WTC11 (cell line): ENCODE data around the gene FGF3. TPM values are rescaled to one million over a fixed set of nuclear protein-coding genes. Genes with fewer than 3 reads are reported as not detected.

Source experiments
- ATAC-seq: fragments of 200-7000 bp; cut with Tn5 transposase; 2 replicates; pipeline ENCODE4 v1.10.0; 2021; ENCODE audit warnings: mild to moderate bottlenecking, moderate library complexity
- CTCF ChIA-PET: fragments of 300-600 bp; sonication (Branson Sonifier 250); formaldehyde crosslinking; loops from one replicate; lab custom pipeline; 2021; ENCODE audit warnings: antibody characterized with exemption; lab: Charles Lee
- POLR2A ChIA-PET: fragments of 350-600 bp; sonication (Branson Sonifier 250); formaldehyde crosslinking; loops from one replicate; lab custom pipeline; 2021; ENCODE audit warnings: antibody characterized with exemption; lab: Charles Lee
- DNase-seq: peaks from one replicate; pipeline ENCODE4 v3.0.0; 2021; ENCODE audit warnings: low spot score
- H3K27ac Mint-ChIP-seq: 2 replicates; pipeline ENCODE4 v1.8.0; 2021; ENCODE audit warnings: mixed read lengths
- H3K27me3 Mint-ChIP-seq: 2 replicates; pipeline ENCODE4 v1.8.0; 2021; ENCODE audit warnings: low read depth, mild to moderate bottlenecking, moderate library complexity, mixed read lengths
- H3K36me3 Mint-ChIP-seq: 2 replicates; pipeline ENCODE4 v1.8.0; 2021; ENCODE audit warnings: mixed read lengths
- H3K4me1 Mint-ChIP-seq: 2 replicates; pipeline ENCODE4 v1.8.0; 2022; ENCODE audit warnings: mixed read lengths
- H3K4me3 Mint-ChIP-seq: 2 replicates; pipeline ENCODE4 v1.8.0; 2021; ENCODE audit warnings: mild to moderate bottlenecking, moderate library complexity, mixed read lengths
- H3K9me3 Mint-ChIP-seq: 2 replicates; pipeline ENCODE4 v1.8.0; 2021; ENCODE audit warnings: mixed read lengths
- E2F1 ChIP-seq: sonication (generic); formaldehyde crosslinking; IDR thresholded peaks from 2 replicates; pipeline ENCODE4 v1.8.0; 2022; ENCODE audit warnings: mild to moderate bottlenecking, missing genetic modification reagents
- ESRRA ChIP-seq: sonication (generic); formaldehyde crosslinking; IDR thresholded peaks from 2 replicates; pipeline ENCODE4 v1.8.1; 2022; ENCODE audit warnings: mild to moderate bottlenecking, missing genetic modification reagents, borderline replicate concordance
- ETV6 ChIP-seq: sonication (generic); formaldehyde crosslinking; IDR thresholded peaks from 2 replicates; pipeline ENCODE4 v1.8.1; 2022; ENCODE audit warnings: mild to moderate bottlenecking, missing genetic modification reagents
- FOXP1 ChIP-seq: sonication (generic); formaldehyde crosslinking; IDR thresholded peaks from 2 replicates; pipeline ENCODE4 v1.8.0; 2022; ENCODE audit warnings: missing genetic modification reagents, mild to moderate bottlenecking, moderate library complexity, borderline replicate concordance
- GABPB1 ChIP-seq: sonication (generic); formaldehyde crosslinking; IDR thresholded peaks from 2 replicates; pipeline ENCODE4 v1.8.1; 2023; ENCODE audit warnings: mild to moderate bottlenecking, missing genetic modification reagents
- IRF1 ChIP-seq: sonication (generic); formaldehyde crosslinking; IDR thresholded peaks from 2 replicates; pipeline ENCODE4 v1.8.0; 2023; ENCODE audit warnings: missing genetic modification reagents
- MYBL2 ChIP-seq: sonication (generic); formaldehyde crosslinking; IDR thresholded peaks from 2 replicates; pipeline ENCODE4 v1.8.1; 2023; ENCODE audit warnings: mild to moderate bottlenecking, moderate library complexity, missing genetic modification reagents
- NR1H2 ChIP-seq: sonication (generic); formaldehyde crosslinking; IDR thresholded peaks from 2 replicates; pipeline ENCODE4 v1.9.0; 2021; ENCODE audit warnings: mild to moderate bottlenecking, moderate library complexity, missing genetic modification reagents
- OVOL2 ChIP-seq: fragments of 250-450 bp; sonication (Bioruptor Pico); IDR thresholded peaks from 2 replicates; pipeline ENCODE4 v1.9.0; 2021; ENCODE audit warnings: mild to moderate bottlenecking, borderline replicate concordance
- SOX15 ChIP-seq: fragments of 250-450 bp; sonication (Bioruptor Pico); IDR thresholded peaks from 2 replicates; pipeline ENCODE4 v1.9.0; 2021; ENCODE audit warnings: mild to moderate bottlenecking
- SP1 ChIP-seq: sonication (generic); formaldehyde crosslinking; conservative IDR thresholded peaks from 2 replicates; pipeline ENCODE4 v1.8.1; 2022; ENCODE audit warnings: missing genetic modification reagents
- ZNF219 ChIP-seq: sonication (generic); formaldehyde crosslinking; IDR thresholded peaks from 2 replicates; pipeline ENCODE4 v1.8.0; 2023; ENCODE audit warnings: missing genetic modification reagents, mild to moderate bottlenecking, borderline replicate concordance
- ZNF263 ChIP-seq: sonication (generic); formaldehyde crosslinking; IDR thresholded peaks from 2 replicates; pipeline ENCODE4 v1.8.1; 2022; ENCODE audit warnings: low read depth, mild to moderate bottlenecking, moderate library complexity, missing genetic modification reagents
- ZNF416 ChIP-seq: fragments of 250-450 bp; sonication (Bioruptor Pico); IDR thresholded peaks from 2 replicates; pipeline ENCODE4 v1.9.0; 2021; ENCODE audit warnings: mild to moderate bottlenecking, inconsistent platforms
- ZNF671 ChIP-seq: fragments of 250-450 bp; sonication (Bioruptor Pico); IDR thresholded peaks from 2 replicates; pipeline ENCODE4 v1.8.0; 2021; ENCODE audit warnings: mild to moderate bottlenecking
- total RNA-seq: library from RNA; stranded (reverse); gene quantifications from 3 replicates; pipeline ENCODE4 v1.2.3, GENCODE V29; 2021
- TF ChIP-seq, protein P1 (sequence below): sonication (generic); formaldehyde crosslinking; IDR thresholded peaks from 2 replicates; pipeline ENCODE4 v1.8.1; 2023; ENCODE audit warnings: mild to moderate bottlenecking, missing genetic modification reagents, borderline replicate concordance
- TF ChIP-seq, protein P2 (sequence below): sonication (generic); formaldehyde crosslinking; IDR thresholded peaks from 2 replicates; pipeline ENCODE4 v1.8.1; 2023; ENCODE audit warnings: mild to moderate bottlenecking, missing genetic modification reagents
- TF ChIP-seq, protein P3 (sequence below): fragments of 200-600 bp; IDR thresholded peaks from 2 replicates; pipeline ENCODE4 v1.8.0; 2022; ENCODE audit warnings: antibody characterized with exemption
- TF ChIP-seq, protein P4 (sequence below): fragments of 250-450 bp; sonication (Bioruptor Pico); IDR thresholded peaks from 2 replicates; pipeline ENCODE4 v1.8.0; 2021; ENCODE audit warnings: mild to moderate bottlenecking

The FGF3 gene
- total RNA-seq, 1 experiment from 2014 or later = not detected

GRCh38 chr11:69848201-69848600, 29.0 kb upstream of the FGF3 start (continued):
- TF ChIP-seq, protein P1, sequence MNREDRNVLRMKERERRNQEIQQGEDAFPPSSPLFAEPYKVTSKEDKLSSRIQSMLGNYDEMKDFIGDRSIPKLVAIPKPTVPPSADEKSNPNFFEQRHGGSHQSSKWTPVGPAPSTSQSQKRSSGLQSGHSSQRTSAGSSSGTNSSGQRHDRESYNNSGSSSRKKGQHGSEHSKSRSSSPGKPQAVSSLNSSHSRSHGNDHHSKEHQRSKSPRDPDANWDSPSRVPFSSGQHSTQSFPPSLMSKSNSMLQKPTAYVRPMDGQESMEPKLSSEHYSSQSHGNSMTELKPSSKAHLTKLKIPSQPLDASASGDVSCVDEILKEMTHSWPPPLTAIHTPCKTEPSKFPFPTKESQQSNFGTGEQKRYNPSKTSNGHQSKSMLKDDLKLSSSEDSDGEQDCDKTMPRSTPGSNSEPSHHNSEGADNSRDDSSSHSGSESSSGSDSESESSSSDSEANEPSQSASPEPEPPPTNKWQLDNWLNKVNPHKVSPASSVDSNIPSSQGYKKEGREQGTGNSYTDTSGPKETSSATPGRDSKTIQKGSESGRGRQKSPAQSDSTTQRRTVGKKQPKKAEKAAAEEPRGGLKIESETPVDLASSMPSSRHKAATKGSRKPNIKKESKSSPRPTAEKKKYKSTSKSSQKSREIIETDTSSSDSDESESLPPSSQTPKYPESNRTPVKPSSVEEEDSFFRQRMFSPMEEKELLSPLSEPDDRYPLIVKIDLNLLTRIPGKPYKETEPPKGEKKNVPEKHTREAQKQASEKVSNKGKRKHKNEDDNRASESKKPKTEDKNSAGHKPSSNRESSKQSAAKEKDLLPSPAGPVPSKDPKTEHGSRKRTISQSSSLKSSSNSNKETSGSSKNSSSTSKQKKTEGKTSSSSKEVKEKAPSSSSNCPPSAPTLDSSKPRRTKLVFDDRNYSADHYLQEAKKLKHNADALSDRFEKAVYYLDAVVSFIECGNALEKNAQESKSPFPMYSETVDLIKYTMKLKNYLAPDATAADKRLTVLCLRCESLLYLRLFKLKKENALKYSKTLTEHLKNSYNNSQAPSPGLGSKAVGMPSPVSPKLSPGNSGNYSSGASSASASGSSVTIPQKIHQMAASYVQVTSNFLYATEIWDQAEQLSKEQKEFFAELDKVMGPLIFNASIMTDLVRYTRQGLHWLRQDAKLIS = no peak
- TF ChIP-seq ETV6 (CRISPR knock-in tag) (no peak), NR1H2 (no peak), ZNF671 (no peak), ZNF416 (CRISPR knock-in tag) (no peak), FOXP1 (no peak), IRF1 (CRISPR knock-in tag) (no peak)

DNA sequence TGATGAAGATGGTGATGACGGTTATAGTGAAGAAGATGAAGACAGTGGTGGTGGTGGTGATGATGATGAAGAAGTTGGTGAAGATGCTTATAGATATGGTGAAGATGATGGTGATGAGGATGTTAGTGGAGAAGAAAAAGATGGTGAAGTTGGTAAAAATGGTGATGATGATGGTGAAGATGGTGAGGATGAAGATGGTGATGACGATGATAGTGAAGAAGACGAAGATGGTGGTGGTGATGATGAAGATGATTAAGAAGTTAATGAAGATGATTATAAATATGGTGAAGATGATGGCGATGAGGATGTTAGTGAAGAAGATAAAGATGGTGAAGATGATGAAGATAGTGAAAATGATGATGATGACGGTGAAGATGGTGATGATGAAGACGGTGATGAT, 25.2 kb upstream of the FGF3 start:
- no peak overlapping the region for H3K4me3 Mint-ChIP-seq
- peaks cover 4% of the 10 kb centered on the region for H3K27me3 Mint-ChIP-seq
- DNase-seq (no peak), ATAC-seq (no peak)
- peaks cover 11% of the 10 kb centered on the region for H3K9me3 Mint-ChIP-seq
- ChIA-PET CTCF (no interaction called here), POLR2A (no interaction called here)
- no peak overlapping the region for H3K27ac Mint-ChIP-seq
- H3K36me3 Mint-ChIP-seq = peaks cover 3% of the 10 kb centered on the region; the same call in 1 of the 2 replicates
- peaks cover 4% of the 10 kb centered on the region for H3K4me1 Mint-ChIP-seq
- TF ChIP-seq ZNF219 (CRISPR knock-in tag) = no peak
- no peak for TF ChIP-seq E2F1 (CRISPR knock-in tag)
- no peak for TF ChIP-seq SOX15 (CRISPR knock-in tag)
- no peak for TF ChIP-seq ZNF263 (CRISPR knock-in tag)
- no peak for TF ChIP-seq OVOL2 (CRISPR knock-in tag)
- no peak for TF ChIP-seq MYBL2 (CRISPR knock-in tag)
- TF ChIP-seq, protein P2, sequence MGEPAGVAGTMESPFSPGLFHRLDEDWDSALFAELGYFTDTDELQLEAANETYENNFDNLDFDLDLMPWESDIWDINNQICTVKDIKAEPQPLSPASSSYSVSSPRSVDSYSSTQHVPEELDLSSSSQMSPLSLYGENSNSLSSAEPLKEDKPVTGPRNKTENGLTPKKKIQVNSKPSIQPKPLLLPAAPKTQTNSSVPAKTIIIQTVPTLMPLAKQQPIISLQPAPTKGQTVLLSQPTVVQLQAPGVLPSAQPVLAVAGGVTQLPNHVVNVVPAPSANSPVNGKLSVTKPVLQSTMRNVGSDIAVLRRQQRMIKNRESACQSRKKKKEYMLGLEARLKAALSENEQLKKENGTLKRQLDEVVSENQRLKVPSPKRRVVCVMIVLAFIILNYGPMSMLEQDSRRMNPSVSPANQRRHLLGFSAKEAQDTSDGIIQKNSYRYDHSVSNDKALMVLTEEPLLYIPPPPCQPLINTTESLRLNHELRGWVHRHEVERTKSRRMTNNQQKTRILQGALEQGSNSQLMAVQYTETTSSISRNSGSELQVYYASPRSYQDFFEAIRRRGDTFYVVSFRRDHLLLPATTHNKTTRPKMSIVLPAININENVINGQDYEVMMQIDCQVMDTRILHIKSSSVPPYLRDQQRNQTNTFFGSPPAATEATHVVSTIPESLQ (CRISPR knock-in tag) = no peak
- no peak for TF ChIP-seq GABPB1 (CRISPR knock-in tag)
- TF ChIP-seq, protein P3, sequence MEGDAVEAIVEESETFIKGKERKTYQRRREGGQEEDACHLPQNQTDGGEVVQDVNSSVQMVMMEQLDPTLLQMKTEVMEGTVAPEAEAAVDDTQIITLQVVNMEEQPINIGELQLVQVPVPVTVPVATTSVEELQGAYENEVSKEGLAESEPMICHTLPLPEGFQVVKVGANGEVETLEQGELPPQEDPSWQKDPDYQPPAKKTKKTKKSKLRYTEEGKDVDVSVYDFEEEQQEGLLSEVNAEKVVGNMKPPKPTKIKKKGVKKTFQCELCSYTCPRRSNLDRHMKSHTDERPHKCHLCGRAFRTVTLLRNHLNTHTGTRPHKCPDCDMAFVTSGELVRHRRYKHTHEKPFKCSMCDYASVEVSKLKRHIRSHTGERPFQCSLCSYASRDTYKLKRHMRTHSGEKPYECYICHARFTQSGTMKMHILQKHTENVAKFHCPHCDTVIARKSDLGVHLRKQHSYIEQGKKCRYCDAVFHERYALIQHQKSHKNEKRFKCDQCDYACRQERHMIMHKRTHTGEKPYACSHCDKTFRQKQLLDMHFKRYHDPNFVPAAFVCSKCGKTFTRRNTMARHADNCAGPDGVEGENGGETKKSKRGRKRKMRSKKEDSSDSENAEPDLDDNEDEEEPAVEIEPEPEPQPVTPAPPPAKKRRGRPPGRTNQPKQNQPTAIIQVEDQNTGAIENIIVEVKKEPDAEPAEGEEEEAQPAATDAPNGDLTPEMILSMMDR = no peak
- TF ChIP-seq, protein P4, sequence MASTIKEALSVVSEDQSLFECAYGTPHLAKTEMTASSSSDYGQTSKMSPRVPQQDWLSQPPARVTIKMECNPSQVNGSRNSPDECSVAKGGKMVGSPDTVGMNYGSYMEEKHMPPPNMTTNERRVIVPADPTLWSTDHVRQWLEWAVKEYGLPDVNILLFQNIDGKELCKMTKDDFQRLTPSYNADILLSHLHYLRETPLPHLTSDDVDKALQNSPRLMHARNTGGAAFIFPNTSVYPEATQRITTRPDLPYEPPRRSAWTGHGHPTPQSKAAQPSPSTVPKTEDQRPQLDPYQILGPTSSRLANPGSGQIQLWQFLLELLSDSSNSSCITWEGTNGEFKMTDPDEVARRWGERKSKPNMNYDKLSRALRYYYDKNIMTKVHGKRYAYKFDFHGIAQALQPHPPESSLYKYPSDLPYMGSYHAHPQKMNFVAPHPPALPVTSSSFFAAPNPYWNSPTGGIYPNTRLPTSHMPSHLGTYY (CRISPR knock-in tag) = no peak
- no peak for TF ChIP-seq ESRRA
- TF ChIP-seq SP1 (CRISPR knock-in tag) = no peak
